Loucy (cell line): ENCODE measurements around the gene EBF3.

Source experiments
- H2AFZ ChIP-seq: fragments of 200-600 bp; sonication (generic); 2 replicates; pipeline ENCODE4 v1.6.0; 2016; ENCODE audit warnings: antibody characterized with exemption, mild to moderate bottlenecking, low read length, moderate library complexity
- H3F3A ChIP-seq: fragments of 200-600 bp; 2 replicates; pipeline ENCODE4 v1.6.0; 2016; ENCODE audit warnings: antibody characterized with exemption, low read depth, mild to moderate bottlenecking
- H3K27me3 ChIP-seq: fragments of 200-600 bp; sonication (generic); 2 replicates; pipeline ENCODE4 v1.6.1; 2014; ENCODE audit warnings: low read length, mild to moderate bottlenecking; ENCODE audit not compliant: insufficient read depth, poor library complexity, severe bottlenecking
- H3K36me3 ChIP-seq: fragments of 200-600 bp; sonication (generic); 2 replicates; pipeline ENCODE4 v1.6.1; 2016; ENCODE audit warnings: low read length; ENCODE audit not compliant: insufficient read depth
- H3K4me1 ChIP-seq: fragments of 200-600 bp; sonication (generic); 2 replicates; pipeline ENCODE4 v1.5.1; 2014; ENCODE audit warnings: low read length, mild to moderate bottlenecking; ENCODE audit not compliant: insufficient read depth, poor library complexity, severe bottlenecking
- H3K4me2 ChIP-seq: fragments of 200-600 bp; sonication (generic); 2 replicates; pipeline ENCODE4 v1.6.0; 2014; ENCODE audit warnings: antibody characterized with exemption, low read length, low read depth, mild to moderate bottlenecking; ENCODE audit not compliant: poor library complexity, severe bottlenecking
- H3K4me3 ChIP-seq: fragments of 200-600 bp; sonication (generic); 2 replicates; pipeline ENCODE4 v1.5.1; 2014; ENCODE audit warnings: low read length, mild to moderate bottlenecking, mixed read lengths; ENCODE audit not compliant: poor library complexity, severe bottlenecking
- H3K79me2 ChIP-seq: fragments of 200-600 bp; sonication (generic); 2 replicates; pipeline ENCODE4 v1.6.1; 2014; ENCODE audit warnings: low read length; ENCODE audit not compliant: insufficient read depth
- H3K9ac ChIP-seq: fragments of 200-600 bp; sonication (generic); 2 replicates; pipeline ENCODE4 v1.6.0; 2014; ENCODE audit warnings: mild to moderate bottlenecking, low read depth, low read length, moderate library complexity; ENCODE audit not compliant: poor library complexity, severe bottlenecking
- H3K9me2 ChIP-seq: fragments of 200-600 bp; sonication (generic); replicated peaks from 2 replicates; pipeline ENCODE4 v1.6.1; 2016; ENCODE audit warnings: low read depth, low read length, mixed read lengths
- H3K9me3 ChIP-seq: fragments of 200-600 bp; sonication (generic); 2 replicates; pipeline ENCODE4 v1.6.1; 2014; ENCODE audit warnings: mild to moderate bottlenecking, antibody characterized with exemption, low read length, low read depth; ENCODE audit not compliant: insufficient read depth
- H4K20me1 ChIP-seq: fragments of 200-600 bp; sonication (generic); 2 replicates; pipeline ENCODE4 v1.6.0; 2014; ENCODE audit warnings: antibody characterized with exemption, low read length, mild to moderate bottlenecking; ENCODE audit not compliant: insufficient read depth, poor library complexity, severe bottlenecking
- EZH2phosphoT487 ChIP-seq: fragments of 200-600 bp; IDR thresholded peaks from 2 replicates; pipeline ENCODE4 v1.6.1; 2018; ENCODE audit warnings: antibody characterized with exemption, mild to moderate bottlenecking, moderate library complexity, borderline replicate concordance
- TF ChIP-seq, protein P1 (sequence below): fragments of 200-600 bp; sonication (generic); conservative IDR thresholded peaks from 2 replicates; pipeline ENCODE4 v1.5.1; 2014; ENCODE audit warnings: mild to moderate bottlenecking, antibody characterized with exemption, low read length

Gene EBF3

GRCh38 chr10:129867631-129868179 lies 96.4 kb downstream of the EBF3 start:
- Histone ChIP-seq H3F3A (no peaks in the 10 kb centered on the region), H3K4me2 (no peak overlapping the region), H3K9me2 (no peaks in the 10 kb centered on the region), H3K36me3 (no peaks in the 10 kb centered on the region), H2AFZ (no peak overlapping the region), H3K4me1 (no peaks in the 10 kb centered on the region), H3K4me3 (no peak overlapping the region), H3K27me3 (no peaks in the 10 kb centered on the region), H3K79me2 (no peaks in the 10 kb centered on the region), H4K20me1 (no peaks in the 10 kb centered on the region), H3K9me3 (no peaks in the 10 kb centered on the region), H3K9ac (no peak overlapping the region)
- TF ChIP-seq EZH2phosphoT487: no peak
- TF ChIP-seq, protein P1, sequence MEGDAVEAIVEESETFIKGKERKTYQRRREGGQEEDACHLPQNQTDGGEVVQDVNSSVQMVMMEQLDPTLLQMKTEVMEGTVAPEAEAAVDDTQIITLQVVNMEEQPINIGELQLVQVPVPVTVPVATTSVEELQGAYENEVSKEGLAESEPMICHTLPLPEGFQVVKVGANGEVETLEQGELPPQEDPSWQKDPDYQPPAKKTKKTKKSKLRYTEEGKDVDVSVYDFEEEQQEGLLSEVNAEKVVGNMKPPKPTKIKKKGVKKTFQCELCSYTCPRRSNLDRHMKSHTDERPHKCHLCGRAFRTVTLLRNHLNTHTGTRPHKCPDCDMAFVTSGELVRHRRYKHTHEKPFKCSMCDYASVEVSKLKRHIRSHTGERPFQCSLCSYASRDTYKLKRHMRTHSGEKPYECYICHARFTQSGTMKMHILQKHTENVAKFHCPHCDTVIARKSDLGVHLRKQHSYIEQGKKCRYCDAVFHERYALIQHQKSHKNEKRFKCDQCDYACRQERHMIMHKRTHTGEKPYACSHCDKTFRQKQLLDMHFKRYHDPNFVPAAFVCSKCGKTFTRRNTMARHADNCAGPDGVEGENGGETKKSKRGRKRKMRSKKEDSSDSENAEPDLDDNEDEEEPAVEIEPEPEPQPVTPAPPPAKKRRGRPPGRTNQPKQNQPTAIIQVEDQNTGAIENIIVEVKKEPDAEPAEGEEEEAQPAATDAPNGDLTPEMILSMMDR: no peak

DNA sequence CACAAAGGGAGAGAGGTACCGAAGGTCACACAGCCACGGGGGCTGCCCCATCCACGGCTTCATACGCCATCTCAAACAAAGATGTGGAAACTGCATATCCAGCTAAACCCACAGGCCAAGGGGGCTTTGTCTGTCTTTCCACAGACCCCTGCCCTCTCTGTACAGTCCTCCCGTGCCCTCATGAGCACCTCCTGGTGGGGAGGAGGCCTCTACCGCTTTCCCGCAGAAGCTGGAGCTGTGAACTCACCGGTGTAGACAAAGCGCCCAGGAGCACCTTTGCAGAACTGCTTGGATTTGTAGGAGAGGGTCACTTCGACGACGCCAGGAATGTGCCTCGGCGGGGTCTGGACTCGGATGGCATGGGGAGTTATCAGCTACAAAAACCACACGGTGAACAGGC lies 97.2 kb downstream of the EBF3 start:
- H3K4me1 ChIP-seq: no peaks in the 10 kb centered on the region
- TF ChIP-seq, protein P1: no peak
- TF ChIP-seq EZH2phosphoT487: no peak
- no peaks in the 10 kb centered on the region for H3F3A ChIP-seq
- no peak overlapping the region for H3K4me3 ChIP-seq
- no peak overlapping the region for H3K4me2 ChIP-seq
- no peaks in the 10 kb centered on the region for H3K27me3 ChIP-seq
- H3K36me3 ChIP-seq: no peaks in the 10 kb centered on the region
- no peaks in the 10 kb centered on the region for H3K79me2 ChIP-seq
- no peak overlapping the region for H3K9ac ChIP-seq
- H2AFZ ChIP-seq: no peak overlapping the region
- H3K9me2 ChIP-seq: no peaks in the 10 kb centered on the region
- no peaks in the 10 kb centered on the region for H3K9me3 ChIP-seq
- H4K20me1 ChIP-seq: no peaks in the 10 kb centered on the region

GRCh38 chr10:129865960-129866359 lies 98.1 kb downstream of the EBF3 start:
- Histone ChIP-seq H3K9me3 (no peaks in the 10 kb centered on the region), H3K4me1 (no peaks in the 10 kb centered on the region), H3F3A (no peaks in the 10 kb centered on the region), H3K27me3 (no peaks in the 10 kb centered on the region), H4K20me1 (no peaks in the 10 kb centered on the region), H3K4me3 (no peak overlapping the region), H3K4me2 (no peak overlapping the region), H2AFZ (no peak overlapping the region), H3K9me2 (no peaks in the 10 kb centered on the region), H3K36me3 (no peaks in the 10 kb centered on the region), H3K9ac (no peak overlapping the region), H3K79me2 (no peaks in the 10 kb centered on the region)
- TF ChIP-seq, protein P1: no peak
- TF ChIP-seq EZH2phosphoT487: no peak
